GM21576 (cell line): Measurements from ENCODE around the gene KRTAP5-3.

Experiments
- ATAC-seq: cut with Tn5 transposase; IDR thresholded peaks from one replicate; pipeline ENCODE4 v1.9.1; 2021; ENCODE audit warnings: mild to moderate bottlenecking, moderate library complexity; ENCODE audit not compliant: unreplicated experiment

KRTAP5-3 gene

GRCh38 chr11:1566381-1567051 lies 41.7 kb downstream of the KRTAP5-3 start:
- no peak for ATAC-seq

GRCh38 chr11:1565904-1566247 lies 42.4 kb downstream of the KRTAP5-3 start:
- no peak for ATAC-seq

- ATAC-seq: no peak
These were observed 42.9 kb downstream of the KRTAP5-3 start for GRCh38 chr11:1565173-1565903.

GRCh38 chr11:1564535-1565172 lies 43.6 kb downstream of the KRTAP5-3 start:
- no peak for ATAC-seq

- no peak for ATAC-seq
These were observed 44.3 kb downstream of the KRTAP5-3 start for GRCh38 chr11:1563697-1564534.

- no peak for ATAC-seq
These were observed 45.1 kb downstream of the KRTAP5-3 start for GRCh38 chr11:1563149-1563638.

GRCh38 chr11:1562469-1563148 lies 45.7 kb downstream of the KRTAP5-3 start:
- no peak for ATAC-seq

- ATAC-seq: no peak
These were observed 46.3 kb downstream of the KRTAP5-3 start for GRCh38 chr11:1561955-1562354.

GRCh38 chr11:1561266-1561665 lies 47.0 kb downstream of the KRTAP5-3 start:
- no peak for ATAC-seq

- no peak for ATAC-seq
These were observed 47.5 kb downstream of the KRTAP5-3 start for GRCh38 chr11:1560649-1561251.

GRCh38 chr11:1560002-1560648 lies 48.1 kb downstream of the KRTAP5-3 start:
- ATAC-seq: no peak

GRCh38 chr11:1559111-1559951 lies 48.9 kb downstream of the KRTAP5-3 start:
- ATAC-seq: no peak

- ATAC-seq: no peak
These were observed 49.5 kb downstream of the KRTAP5-3 start for GRCh38 chr11:1558775-1559110.

- ATAC-seq: no peak
These were observed 50.1 kb downstream of the KRTAP5-3 start for GRCh38 chr11:1557904-1558774.
